Smooth muscle cell (in vitro differentiated cells): ENCODE results near the gene BRIP1. TPM values are rescaled to one million over a fixed set of nuclear protein-coding genes. Genes with fewer than 3 reads are reported as not detected.

Source experiments
- DNase-seq: peaks from one replicate; lab custom pipeline; 2025; ENCODE audit not compliant: unreplicated experiment; lab: John Stamatoyannopoulos, UW
- H2AFZ ChIP-seq: fragments of 200-600 bp; sonication (generic); 2 replicates; pipeline ENCODE4 v1.6.0; 2016; ENCODE audit warnings: antibody characterized with exemption, low read depth, mild to moderate bottlenecking
- H3F3A ChIP-seq: fragments of 200-600 bp; sonication (generic); 2 replicates; pipeline ENCODE4 v1.6.0; 2017; ENCODE audit warnings: antibody characterized with exemption, low read depth
- H3K27ac ChIP-seq: fragments of 200-600 bp; sonication (generic); 2 replicates; pipeline ENCODE4 v1.5.1; 2016; ENCODE audit warnings: low read depth, mild to moderate bottlenecking
- H3K27me3 ChIP-seq: fragments of 200-600 bp; sonication (generic); 2 replicates; pipeline ENCODE4 v1.6.1; 2016; ENCODE audit warnings: low read depth, mild to moderate bottlenecking
- H3K36me3 ChIP-seq: fragments of 200-600 bp; sonication (generic); 2 replicates; pipeline ENCODE4 v1.5.1; 2016; ENCODE audit warnings: low read depth
- H3K4me1 ChIP-seq: fragments of 200-600 bp; sonication (generic); 2 replicates; pipeline ENCODE4 v1.5.1; 2016; ENCODE audit warnings: low read depth
- H3K4me2 ChIP-seq: fragments of 200-600 bp; sonication (generic); 2 replicates; pipeline ENCODE4 v1.6.0; 2016; ENCODE audit warnings: mild to moderate bottlenecking
- H3K4me3 ChIP-seq: fragments of 200-600 bp; sonication (generic); 2 replicates; pipeline ENCODE4 v1.5.1; 2016; ENCODE audit warnings: mild to moderate bottlenecking
- H3K79me2 ChIP-seq: fragments of 200-600 bp; sonication (generic); 2 replicates; pipeline ENCODE4 v1.6.0; 2016; ENCODE audit warnings: low read depth, mild to moderate bottlenecking
- H3K9ac ChIP-seq: fragments of 200-600 bp; sonication (generic); 2 replicates; pipeline ENCODE4 v1.6.0; 2016; ENCODE audit warnings: low read depth
- H3K9me3 ChIP-seq: fragments of 200-600 bp; sonication (generic); replicated peaks from 2 replicates; pipeline ENCODE4 v1.5.1; 2016; ENCODE audit warnings: low read depth
- H4K20me1 ChIP-seq: fragments of 200-600 bp; sonication (generic); 2 replicates; pipeline ENCODE4 v1.6.0; 2016; ENCODE audit warnings: low read depth
- WGBS: methylation state at CpG from one replicate; pipeline ENCODE4 v1.1.7; 2016; ENCODE audit warnings: low lambda C conversion rate; 5-methylcytosine and 5-hydroxymethylcytosine counted together
- polyA plus RNA-seq: library from polyadenylated mRNA; unstranded; fragments of >200 nt; fragmentation: Nextera tagmentation; extraction: Ambion mirVana; gene quantifications from 2 replicates; pipeline ENCODE4 v1.2.1, GENCODE V29; 2016
- total RNA-seq: library from RNA; depleted of rRNA; stranded (reverse); fragments of >200 nt; gene quantifications from 2 replicates; pipeline ENCODE4 v1.2.3, GENCODE V29; 2014
- TF ChIP-seq, protein P1 (sequence below): fragments of 200-600 bp; sonication (generic); IDR thresholded peaks from 2 replicates; pipeline ENCODE4 v1.5.1; 2017; ENCODE audit warnings: borderline replicate concordance, mild to moderate bottlenecking, antibody characterized with exemption; ENCODE audit not compliant: insufficient read depth, poor library complexity, severe bottlenecking

Gene BRIP1
- total and polyA plus RNA-seq, 2 experiments from 2014 or later: 0.71 to 9.1 TPM

- 90% methylated on average over 2 of the region's 2 CpGs for WGBS
- Histone ChIP-seq H4K20me1 (no peaks in the 10 kb centered on the region), H3K27ac (no peak overlapping the region), H3K4me3 (no peak overlapping the region), H3K4me1 (no peaks in the 10 kb centered on the region), H3K4me2 (no peak overlapping the region), H3K36me3 (peaks cover 6% of the 10 kb centered on the region), H3K27me3 (no peaks in the 10 kb centered on the region), H3F3A (no peaks in the 10 kb centered on the region), H3K9ac (no peak overlapping the region), H3K9me3 (peaks cover 5% of the 10 kb centered on the region), H2AFZ (no peak overlapping the region), H3K79me2 (no peaks in the 10 kb centered on the region)
- TF ChIP-seq, protein P1, sequence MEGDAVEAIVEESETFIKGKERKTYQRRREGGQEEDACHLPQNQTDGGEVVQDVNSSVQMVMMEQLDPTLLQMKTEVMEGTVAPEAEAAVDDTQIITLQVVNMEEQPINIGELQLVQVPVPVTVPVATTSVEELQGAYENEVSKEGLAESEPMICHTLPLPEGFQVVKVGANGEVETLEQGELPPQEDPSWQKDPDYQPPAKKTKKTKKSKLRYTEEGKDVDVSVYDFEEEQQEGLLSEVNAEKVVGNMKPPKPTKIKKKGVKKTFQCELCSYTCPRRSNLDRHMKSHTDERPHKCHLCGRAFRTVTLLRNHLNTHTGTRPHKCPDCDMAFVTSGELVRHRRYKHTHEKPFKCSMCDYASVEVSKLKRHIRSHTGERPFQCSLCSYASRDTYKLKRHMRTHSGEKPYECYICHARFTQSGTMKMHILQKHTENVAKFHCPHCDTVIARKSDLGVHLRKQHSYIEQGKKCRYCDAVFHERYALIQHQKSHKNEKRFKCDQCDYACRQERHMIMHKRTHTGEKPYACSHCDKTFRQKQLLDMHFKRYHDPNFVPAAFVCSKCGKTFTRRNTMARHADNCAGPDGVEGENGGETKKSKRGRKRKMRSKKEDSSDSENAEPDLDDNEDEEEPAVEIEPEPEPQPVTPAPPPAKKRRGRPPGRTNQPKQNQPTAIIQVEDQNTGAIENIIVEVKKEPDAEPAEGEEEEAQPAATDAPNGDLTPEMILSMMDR: no peak
- no peak for DNase-seq
Measured at GRCh38 chr17:61770752-61771533, 92.4 kb downstream of the BRIP1 start.

DNA sequence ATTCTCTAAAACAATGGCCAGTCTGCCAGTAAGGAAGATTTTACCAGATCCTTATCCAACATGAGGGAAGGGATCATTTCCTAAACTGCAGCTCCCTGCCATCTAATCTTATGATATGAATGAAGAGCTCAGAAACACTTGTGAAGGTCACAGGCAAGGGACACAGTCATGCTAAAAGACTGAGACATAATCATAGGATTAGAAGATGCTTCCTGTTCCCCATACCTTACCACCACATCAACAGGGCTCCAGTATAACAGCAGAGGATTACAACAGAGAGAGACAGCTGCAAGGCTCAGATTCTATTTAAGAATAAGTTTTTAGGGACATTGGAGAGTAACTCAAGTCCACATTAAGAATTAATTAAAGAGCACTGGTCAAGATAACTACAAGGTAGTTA lies 93.3 kb downstream of the BRIP1 start:
- Histone ChIP-seq H3K36me3 (peaks cover 6% of the 10 kb centered on the region), H2AFZ (no peak overlapping the region), H4K20me1 (no peaks in the 10 kb centered on the region), H3K4me2 (no peak overlapping the region), H3K27me3 (no peaks in the 10 kb centered on the region), H3K4me1 (no peaks in the 10 kb centered on the region), H3K9me3 (peaks cover 5% of the 10 kb centered on the region), H3K27ac (no peak overlapping the region), H3K79me2 (no peaks in the 10 kb centered on the region), H3F3A (no peaks in the 10 kb centered on the region), H3K4me3 (no peak overlapping the region), H3K9ac (no peak overlapping the region)
- TF ChIP-seq, protein P1: no peak
- DNase-seq: no peak

DNA sequence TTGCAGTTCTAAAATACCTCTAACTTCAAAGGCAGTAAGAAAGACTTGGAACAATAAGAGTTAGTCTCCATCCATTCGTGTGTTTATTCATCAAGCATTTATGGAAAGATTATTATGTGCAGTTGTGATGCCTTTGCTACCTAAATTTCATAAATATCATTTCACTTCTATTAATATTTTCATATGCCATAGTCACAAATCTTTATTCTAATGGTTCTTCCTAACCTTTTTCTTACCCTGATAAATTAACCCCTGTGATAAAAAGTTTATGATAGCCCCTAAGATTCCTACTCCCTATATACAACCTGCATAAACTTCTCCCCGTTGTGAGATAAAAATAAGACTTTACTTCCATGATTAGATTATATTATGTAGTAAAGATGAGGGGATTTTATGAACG lies 94.9 kb downstream of the BRIP1 start:
- Histone ChIP-seq H3K9me3 (peaks cover 5% of the 10 kb centered on the region), H3K36me3 (peaks cover 6% of the 10 kb centered on the region), H3K27ac (no peak overlapping the region), H3K79me2 (no peaks in the 10 kb centered on the region), H2AFZ (no peak overlapping the region), H3K27me3 (no peaks in the 10 kb centered on the region), H4K20me1 (no peaks in the 10 kb centered on the region), H3K9ac (no peak overlapping the region), H3F3A (no peaks in the 10 kb centered on the region), H3K4me1 (no peaks in the 10 kb centered on the region), H3K4me2 (no peak overlapping the region), H3K4me3 (no peak overlapping the region)
- TF ChIP-seq, protein P1: no peak
- DNase-seq: no peak
- WGBS: 98% methylated on average over 3 of the region's 3 CpGs

- Histone ChIP-seq H2AFZ (no peak overlapping the region), H3K36me3 (peaks cover 6% of the 10 kb centered on the region), H4K20me1 (no peaks in the 10 kb centered on the region), H3K4me1 (no peaks in the 10 kb centered on the region), H3K9me3 (peaks cover 10% of the 10 kb centered on the region), H3K27ac (no peak overlapping the region), H3K27me3 (no peaks in the 10 kb centered on the region), H3K9ac (no peak overlapping the region), H3K4me2 (no peak overlapping the region), H3K79me2 (no peaks in the 10 kb centered on the region), H3F3A (no peaks in the 10 kb centered on the region), H3K4me3 (no peak overlapping the region)
- TF ChIP-seq, protein P1: no peak
- 94% methylated on average over 2 of the region's 2 CpGs for WGBS
- no peak for DNase-seq
Measured at GRCh38 chr17:61766520-61766919, 96.8 kb downstream of the BRIP1 start.
